ENCODE results near the gene ABHD2.
"Not testable (repeated sequence)": the region's sequence is repeated elsewhere in the genome, so short reads cannot be mapped to it uniquely, and the experiment has no call there.

Gene ABHD2

GRCh38 chr15:89075846-89076245 is 12.4 kb upstream of the ABHD2 start:
- no peak for DNase-seq

GRCh38 chr15:89077750-89078149 is 10.5 kb upstream of the ABHD2 start:
- peak; percentile 27 for DNase-seq

DNA sequence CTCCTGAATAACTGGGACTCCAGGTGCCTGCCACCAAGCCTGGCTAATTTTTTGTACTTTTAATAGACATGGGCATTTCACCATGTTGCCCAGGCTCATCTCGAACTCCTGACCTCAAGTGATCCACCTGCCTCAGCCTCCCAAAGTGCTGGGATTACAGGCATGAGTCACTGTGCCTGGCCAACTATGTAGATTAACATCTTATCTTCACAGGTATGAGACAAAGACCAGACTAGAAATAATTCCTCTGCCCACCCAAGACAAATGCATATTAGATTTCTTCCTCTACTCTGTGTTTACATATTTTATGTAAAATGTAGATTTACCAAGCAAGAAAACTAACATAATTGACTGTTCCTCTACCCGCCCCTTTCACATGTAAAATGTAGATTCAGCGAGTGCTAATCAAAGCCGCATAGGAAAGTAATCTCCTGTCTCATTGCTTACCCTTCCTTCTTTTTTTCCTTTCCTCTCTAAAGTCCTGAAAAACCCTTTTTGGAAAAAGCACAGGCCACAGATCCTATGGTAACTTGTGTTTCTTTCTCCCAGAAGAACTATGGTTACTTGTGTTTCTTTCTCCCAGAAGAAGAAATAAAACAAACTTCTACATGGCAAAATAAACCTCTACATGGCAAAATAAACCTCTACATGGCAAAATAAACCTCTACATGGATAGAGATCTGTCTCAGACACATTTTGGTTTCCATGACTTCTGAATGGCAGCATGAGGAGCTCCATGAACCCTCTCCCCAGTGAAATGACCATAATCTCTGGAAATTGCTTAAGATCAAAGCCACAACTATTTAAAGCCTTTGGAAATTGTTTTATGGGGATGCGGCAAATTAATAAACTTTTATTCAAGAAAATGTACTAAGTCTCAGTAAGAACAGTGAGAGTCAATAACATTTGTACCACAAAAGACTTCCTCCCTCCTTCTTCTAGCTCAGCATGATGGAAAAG is 9.1 kb upstream of the ABHD2 start:
- DNase-seq: no peak

- no peak for DNase-seq
Measured at GRCh38 chr15:89081878-89082277, 6.4 kb upstream of the ABHD2 start.

- DNase-seq: no peak
Measured at GRCh38 chr15:89083246-89083645, 5.0 kb upstream of the ABHD2 start.

- DNase-seq: no peak
Measured at GRCh38 chr15:89085289-89085926, 2.8 kb upstream of the ABHD2 start.

- DNase-seq: not testable (repeated sequence)
Measured at GRCh38 chr15:89085933-89086332, 2.3 kb upstream of the ABHD2 start.

- not testable (repeated sequence) for DNase-seq
Measured at GRCh38 chr15:89086390-89086789, 1.9 kb upstream of the ABHD2 start.

DNA sequence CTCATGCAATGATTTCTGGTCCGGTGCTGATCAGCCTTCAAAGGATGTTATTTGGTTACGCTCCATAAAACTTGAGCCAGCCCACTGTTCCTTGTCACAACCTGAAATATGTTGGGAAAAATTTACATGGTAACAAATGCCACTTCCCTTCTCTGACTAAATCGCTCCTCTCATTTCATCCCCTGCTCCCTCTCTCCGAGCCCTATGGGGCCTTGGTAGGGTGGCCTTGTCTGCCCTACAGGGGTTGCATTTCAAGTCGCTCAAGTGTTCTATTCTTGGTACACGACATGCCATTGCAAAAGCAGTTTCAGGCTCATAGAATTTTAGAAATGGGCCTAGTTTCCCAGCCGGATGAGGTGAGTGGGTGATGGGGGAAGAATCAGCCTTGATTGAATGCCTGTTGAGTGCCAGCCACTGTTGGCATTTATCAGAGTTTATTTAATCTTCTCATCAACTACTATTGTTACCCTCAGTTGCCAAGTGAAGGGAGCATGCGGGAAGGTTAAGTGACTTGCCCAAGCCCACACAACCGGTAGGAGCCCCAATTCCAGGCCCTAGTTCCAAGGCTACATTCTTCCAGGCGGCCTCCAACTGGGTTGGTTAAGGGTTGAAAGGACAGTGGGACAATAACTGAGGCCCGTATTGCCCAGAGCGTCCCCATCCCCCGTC is 961 bp upstream of the ABHD2 start:
- DNase-seq: no peak

GRCh38 chr15:89088605-89089315 is 504 bp downstream of the ABHD2 start:
- no peak for DNase-seq

- no peak for DNase-seq
Measured at GRCh38 chr15:89089316-89090230, 1.3 kb downstream of the ABHD2 start.

DNA sequence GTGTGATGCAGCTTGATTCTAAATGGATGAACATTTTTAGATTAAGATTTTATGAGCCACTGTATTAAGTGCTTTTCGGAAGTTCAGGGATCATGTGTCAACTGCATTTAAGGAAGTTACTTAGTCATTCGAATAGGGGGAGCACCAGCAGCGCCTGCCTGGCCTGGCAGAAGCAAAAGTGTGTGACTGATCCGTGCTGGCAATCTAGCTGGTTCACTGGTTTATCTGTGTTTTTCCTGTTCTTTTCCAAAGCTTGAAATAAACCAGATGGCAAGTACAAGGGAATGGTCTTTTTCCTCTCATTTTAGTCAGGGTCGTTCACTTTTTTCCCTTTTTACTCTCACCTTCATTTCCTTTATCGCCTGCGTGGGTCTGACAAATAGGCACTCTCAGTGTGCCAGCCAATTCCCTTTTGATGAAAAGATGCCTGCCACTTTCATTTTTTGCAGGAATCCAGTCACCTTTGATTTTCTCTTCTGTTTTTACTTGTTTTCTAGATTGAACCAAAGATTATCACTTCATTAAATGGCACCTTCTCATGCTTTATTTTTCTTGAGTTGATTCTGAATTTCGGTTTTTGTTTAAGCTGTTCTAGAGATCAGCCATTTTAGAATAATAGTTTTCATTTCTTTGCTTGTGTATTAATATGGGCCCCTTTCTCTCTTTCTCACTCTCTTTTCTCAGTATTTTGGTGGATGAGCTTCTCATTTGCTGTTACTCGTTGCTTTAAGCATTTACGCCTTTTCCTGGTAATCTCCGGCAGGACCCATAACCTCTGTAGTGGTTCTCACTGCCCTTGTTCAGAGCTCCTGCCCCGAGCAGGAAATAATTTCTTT is 2.8 kb downstream of the ABHD2 start:
- DNase-seq: peak; percentile 60

DNA sequence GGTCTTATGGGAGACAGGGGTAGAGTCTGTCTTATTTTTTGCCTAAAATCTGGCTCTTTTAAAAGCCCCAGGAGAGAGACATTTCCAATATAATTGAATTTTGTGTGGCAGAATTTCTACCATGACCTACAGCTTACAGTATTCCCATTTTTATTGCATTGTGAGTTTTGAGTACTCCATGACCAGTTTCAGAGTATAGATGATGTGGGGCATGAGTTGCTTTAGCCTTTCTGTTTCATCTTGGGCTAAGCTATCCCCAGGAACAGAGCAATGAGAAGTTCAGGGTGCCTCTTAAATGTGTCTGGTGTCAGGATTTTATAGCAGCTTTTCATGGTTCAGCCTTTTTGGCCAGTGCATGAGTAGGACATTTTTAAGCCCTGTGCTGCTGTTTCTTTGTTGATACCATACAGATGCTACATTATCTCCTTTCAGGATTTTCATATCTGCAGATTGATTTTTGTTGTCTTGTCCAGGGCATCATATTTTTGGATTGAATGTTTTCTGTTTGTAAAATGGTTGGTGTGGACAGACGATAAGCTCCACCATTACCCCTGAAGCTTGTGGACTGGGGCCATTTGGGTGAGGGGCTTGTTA is 3.5 kb downstream of the ABHD2 start:
- no peak for DNase-seq

GRCh38 chr15:89093509-89093908 is 5.3 kb downstream of the ABHD2 start:
- DNase-seq: no peak

GRCh38 chr15:89095073-89095472 is 6.8 kb downstream of the ABHD2 start:
- DNase-seq: no peak

- DNase-seq: no peak
Measured at GRCh38 chr15:89095556-89095955, 7.3 kb downstream of the ABHD2 start.

GRCh38 chr15:89096664-89097063 is 8.4 kb downstream of the ABHD2 start:
- no peak for DNase-seq

DNA sequence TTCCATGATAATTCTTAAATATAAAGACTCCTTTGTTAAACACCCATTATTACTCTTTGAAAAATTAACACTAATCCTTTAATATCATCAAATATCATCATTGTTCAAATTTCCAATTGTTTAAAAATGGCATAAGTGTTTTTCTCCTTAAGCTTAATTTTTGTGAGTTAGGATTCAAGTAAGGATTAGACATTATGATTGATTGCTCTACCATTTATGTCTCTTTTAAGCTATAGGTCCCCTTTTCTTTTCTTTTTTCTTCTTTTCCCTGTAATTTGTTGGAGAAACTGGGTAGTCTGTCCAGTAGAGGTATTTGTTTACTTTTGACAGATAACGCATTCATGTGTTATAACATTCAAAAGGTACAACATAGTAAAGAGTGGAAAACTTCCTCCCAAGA is 9.1 kb downstream of the ABHD2 start:
- no peak for DNase-seq

DNA sequence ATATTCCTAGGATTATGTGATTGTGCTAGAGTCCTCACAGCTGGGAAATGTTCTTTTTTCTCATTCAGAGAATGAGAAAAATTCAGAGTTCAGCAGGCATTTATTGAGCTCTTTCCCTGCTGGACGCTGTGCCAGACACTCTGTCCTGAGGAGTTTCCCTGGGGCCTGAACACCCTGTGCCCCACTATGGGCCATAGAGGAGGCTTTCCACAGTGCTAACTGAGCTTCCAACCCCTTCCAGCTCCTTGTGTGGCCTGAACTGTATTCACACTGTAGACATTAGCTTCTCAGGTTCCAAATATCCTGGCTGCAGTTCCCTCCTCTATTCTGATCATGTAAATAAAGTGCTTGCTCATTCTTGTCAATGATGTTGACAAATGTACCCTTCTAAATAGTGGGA is 10.0 kb downstream of the ABHD2 start:
- DNase-seq: no peak

DNA sequence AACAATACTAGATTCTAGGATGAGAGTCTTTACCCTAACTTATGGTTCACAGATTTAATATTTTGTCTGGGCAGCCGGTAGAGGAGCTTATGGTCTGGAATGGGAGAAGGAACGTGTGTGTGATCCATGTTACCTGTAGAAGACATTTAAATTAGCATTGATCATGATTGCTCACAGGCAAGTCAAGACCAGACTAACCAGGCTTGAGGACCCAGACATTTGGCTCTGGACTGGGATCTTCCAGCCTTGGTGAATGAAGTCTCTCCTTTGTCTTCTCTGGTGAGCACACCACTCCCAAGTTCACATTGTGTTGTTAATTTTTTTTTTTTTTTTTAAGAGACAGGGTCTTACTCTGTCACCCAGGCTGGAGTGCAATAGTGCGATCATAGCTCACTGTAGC is 11.7 kb downstream of the ABHD2 start:
- no peak for DNase-seq
